Stimulated activated CD4-positive, alpha-beta T cell treated with anti-CD3 and anti-CD28 coated beads, TNF-alpha, amount 100 ng/mL, for 4 hours (primary cell): ENCODE results near the gene TPI1.
"Not testable (repeated sequence)": the region's sequence is repeated elsewhere in the genome, so short reads cannot be mapped to it uniquely, and the experiment has no call there.

ENCODE experiments used
- DNase-seq, 3 experiments: peaks; one replicate each; pipeline ENCODE4 v3.0.0-alpha.2; 2020; ENCODE audit warnings: low read depth in 3 of 3

TPI1 gene

DNA sequence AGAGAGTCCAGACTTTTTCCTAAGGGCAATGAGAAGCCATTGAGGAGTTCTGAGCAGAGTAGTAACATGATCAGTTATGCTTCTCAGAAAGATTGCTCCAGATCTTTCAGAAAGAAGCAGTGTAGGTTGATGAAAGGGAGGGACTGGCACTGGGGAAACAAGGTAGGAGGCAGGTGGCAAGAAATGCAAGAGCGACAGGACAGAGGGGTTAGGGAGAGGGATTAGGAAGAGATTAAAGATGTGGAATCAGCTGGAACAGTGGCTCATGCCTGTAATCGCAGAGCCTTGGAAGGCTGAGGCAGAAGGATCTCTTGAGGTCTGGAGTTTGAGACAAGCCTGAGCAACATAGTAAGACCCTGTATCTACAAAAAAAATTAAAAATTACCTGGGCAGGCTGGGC is 19.7 kb upstream of the TPI1 start:
- DNase-seq = no peak

DNA sequence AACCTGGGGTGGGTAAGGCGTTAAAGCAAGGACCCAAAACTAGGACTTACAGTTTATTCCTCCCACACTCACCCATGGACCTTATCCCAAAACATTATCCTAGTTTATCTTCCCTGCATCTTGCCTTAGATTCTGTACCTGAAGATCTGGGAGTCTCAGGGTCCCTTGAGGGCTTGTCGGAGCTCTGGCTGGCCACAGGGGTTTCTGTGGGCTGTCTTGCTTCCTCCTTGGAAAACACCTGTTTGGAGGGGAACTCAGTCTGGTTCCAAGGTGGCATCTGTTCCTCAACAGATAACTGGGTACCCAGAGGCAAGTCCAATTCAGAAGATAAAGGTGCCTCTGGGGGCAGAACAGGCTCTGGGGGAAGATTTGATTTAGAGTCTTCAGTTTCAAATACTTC is 17.9 kb upstream of the TPI1 start:
- no peak for DNase-seq

GRCh38 chr12:6849976-6850560 is 17.3 kb upstream of the TPI1 start:
- no peak for DNase-seq

GRCh38 chr12:6850796-6851152 is 16.6 kb upstream of the TPI1 start:
- DNase-seq = no peak

DNA sequence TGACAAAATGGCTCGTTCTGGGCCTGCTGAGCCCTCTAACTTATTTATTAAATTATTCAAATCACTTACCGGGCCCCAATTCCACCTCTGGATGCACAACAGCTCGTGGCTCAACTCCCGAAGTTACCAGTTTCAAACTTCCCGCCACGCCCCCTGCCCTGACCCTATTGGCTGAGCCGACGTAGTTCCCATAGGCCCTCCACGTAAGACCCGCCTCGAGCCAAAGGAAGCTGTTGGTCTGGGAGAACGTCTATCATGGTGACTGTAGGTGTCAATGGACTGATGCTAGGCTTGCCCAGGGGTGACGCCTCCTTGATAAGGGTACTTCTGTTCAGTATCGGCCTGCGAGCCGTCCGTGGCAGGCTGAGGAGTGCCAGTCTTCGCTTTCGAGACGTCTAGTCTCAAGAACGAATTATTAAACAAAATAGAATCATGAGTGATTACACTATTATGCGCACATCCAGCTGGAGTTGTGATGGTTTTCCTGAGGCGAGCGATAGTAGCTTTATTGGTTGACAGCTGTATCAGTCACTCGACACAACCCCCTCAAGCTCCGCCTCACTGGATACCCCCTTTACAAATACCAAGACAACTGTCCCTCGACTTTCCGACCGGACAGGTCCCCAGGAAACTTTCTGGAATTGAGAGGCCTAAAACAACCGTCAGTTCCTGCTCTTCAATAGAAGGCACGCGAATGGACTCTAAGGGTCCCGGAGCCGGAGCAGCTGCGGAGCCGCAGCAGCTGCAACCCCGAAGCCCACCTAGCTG is 16.0 kb upstream of the TPI1 start, which contains the start of gene CDCA3:
Gene CDCA3, minus strand, starts transcription at position 134 of the 768 bp plus-strand sequence. CDS start 334 bp downstream, outside the sequence.
- DNase-seq = peak; percentile 75 to 87 (median 79)

DNA sequence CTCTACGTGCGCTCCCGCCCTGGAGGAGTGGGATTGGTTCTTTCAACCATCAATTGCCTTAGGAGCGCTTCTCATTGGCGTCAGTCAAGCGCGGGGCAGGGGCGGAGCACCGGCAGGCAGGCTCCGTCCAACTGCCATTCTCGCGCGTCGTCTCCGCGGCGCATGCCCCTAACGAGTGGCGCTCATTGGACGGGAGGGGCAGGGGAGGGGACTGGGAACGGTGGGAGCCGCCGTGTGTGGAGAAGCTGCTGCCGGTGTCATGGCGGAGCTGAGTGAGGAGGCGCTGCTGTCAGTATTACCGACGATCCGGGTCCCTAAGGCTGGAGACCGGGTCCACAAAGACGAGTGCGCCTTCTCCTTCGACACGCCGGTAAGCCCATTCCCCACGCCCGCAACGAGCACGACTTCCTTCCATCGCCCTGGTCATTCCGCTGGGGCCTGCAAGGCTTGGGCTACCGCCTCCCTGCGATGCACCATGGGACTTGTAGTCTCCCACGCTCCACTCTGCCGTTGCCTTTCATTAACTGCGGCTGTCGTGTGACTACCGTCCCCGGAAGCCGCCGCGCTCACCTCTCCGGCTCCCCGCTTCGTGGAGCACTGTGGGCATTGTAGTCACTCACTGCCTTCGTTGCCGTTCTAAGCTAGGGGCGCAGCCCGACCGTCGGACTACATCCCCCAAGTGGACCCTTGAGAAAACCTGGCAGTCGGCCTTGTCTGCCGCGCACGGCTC is 15.2 kb upstream of the TPI1 start, which contains the start of gene USP5:
Gene USP5, plus strand, starts transcription at position 230 of the 730 bp plus-strand sequence. Its CDS starts 30 bp downstream, at position 260.
- peak; percentile 92 to 97 (median 95) for DNase-seq

DNA sequence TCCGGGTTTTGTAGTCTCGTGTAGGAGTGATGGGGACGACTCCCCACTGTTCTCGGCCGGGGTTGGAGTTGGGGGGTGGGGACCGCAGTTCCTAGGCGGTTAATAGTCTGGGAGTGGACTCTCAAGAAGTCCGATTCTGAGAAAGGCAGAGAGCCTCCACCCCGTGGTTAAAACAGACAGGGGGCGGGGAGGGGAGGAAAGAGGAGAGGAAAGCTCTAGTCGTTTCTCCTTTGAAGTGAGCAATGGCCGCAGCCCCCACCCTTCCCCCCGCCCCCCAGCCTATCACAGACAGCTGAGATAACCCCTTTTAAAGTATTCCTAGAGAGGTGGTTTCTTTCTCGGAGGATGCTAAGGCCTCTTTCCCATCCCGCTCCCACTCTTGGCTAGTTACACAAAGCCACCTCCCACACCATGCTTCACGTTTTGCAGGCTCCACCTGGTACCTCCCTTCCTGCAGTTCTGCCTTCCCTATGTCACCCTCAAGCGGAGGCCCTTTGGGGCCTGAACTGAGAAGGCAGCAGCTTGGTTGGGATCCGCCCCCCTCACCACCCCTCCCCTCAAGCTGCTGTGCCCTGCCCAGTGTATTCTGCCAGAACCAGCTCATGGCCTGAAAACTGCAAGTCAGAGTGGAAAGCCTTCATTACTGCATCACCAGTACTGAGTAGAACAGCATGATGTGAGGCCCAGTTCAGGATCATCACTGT is 14.5 kb upstream of the TPI1 start:
- peak; percentile 31 to 56 (median 33) for DNase-seq

DNA sequence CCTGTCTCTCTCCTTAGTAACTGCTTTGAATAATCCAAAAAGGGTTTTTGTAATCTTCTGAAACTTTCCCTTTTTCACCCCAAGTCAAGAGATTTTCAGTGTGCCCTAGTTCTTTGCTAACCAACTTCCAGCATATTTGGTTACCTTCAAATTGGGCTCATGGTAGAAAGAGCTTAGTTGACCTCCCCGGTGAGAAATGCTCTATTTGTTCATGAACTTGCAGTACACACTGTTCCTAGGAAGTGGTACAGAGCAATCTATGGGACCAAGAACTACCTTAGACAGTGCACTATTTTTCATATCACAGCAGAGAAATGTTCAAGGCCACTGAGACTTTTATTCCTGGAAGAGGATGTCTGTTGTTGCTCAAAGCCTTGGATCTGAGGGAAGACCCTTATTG is 13.7 kb upstream of the TPI1 start:
- DNase-seq = no peak

- no peak for DNase-seq
Measured at GRCh38 chr12:6854036-6854435, 13.3 kb upstream of the TPI1 start.

- no peak for DNase-seq
Measured at GRCh38 chr12:6855322-6855721, 12.0 kb upstream of the TPI1 start.

- no peak for DNase-seq
Measured at GRCh38 chr12:6858799-6859198, 8.5 kb upstream of the TPI1 start.

DNA sequence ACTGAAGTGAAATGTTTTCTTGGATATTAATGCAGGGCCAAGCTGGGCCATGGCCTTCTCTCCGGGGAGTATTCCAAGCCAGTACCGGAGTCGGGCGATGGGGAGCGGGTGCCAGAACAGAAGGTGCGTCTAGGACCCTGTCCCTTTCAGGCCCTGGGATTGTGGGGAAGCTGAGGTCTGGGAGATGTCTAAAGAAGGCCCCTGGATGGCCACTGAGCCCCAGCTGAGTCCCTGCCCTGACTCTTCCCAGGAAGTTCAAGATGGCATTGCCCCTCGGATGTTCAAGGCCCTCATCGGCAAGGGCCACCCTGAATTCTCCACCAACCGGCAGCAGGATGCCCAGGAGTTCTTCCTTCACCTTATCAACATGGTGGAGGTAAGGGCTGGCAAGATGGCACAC is 7.2 kb upstream of the TPI1 start:
- no peak for DNase-seq

DNA sequence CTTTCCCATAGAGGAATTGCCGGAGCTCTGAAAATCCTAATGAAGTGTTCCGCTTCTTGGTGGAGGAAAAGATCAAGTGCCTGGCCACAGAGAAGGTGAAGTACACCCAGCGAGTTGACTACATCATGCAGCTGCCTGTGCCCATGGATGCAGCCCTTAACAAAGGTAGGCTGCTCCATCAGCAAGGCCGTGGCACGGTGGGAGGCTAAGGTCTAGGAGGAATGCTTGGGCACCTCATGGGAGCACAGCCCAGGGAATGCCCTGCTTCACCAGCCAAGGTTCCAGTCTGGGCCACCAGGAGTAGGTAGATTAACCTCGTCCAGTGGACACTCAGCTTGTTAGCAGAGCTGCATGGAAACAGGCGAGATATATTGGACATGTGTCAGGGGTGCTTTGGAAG is 6.4 kb upstream of the TPI1 start:
- no peak for DNase-seq

DNA sequence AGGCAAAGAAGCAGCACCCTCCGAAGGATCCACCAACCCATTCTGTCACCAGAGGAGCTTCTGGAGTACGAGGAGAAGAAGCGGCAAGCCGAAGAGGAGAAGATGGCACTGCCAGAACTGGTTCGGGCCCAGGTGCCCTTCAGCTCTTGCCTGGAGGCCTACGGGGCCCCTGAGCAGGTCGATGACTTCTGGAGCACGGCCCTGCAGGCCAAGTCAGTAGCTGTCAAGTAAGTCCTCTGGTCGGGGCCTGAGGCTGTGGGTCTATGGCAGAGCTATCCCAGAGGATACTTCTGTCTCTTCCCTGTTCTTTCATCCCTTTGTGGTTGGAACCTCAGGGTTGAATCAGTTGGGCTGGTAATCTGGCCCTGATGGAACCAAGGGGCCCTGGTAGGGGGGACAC is 5.9 kb upstream of the TPI1 start:
- DNase-seq = no peak

GRCh38 chr12:6863033-6863432 is 4.3 kb upstream of the TPI1 start:
- no peak for DNase-seq

DNA sequence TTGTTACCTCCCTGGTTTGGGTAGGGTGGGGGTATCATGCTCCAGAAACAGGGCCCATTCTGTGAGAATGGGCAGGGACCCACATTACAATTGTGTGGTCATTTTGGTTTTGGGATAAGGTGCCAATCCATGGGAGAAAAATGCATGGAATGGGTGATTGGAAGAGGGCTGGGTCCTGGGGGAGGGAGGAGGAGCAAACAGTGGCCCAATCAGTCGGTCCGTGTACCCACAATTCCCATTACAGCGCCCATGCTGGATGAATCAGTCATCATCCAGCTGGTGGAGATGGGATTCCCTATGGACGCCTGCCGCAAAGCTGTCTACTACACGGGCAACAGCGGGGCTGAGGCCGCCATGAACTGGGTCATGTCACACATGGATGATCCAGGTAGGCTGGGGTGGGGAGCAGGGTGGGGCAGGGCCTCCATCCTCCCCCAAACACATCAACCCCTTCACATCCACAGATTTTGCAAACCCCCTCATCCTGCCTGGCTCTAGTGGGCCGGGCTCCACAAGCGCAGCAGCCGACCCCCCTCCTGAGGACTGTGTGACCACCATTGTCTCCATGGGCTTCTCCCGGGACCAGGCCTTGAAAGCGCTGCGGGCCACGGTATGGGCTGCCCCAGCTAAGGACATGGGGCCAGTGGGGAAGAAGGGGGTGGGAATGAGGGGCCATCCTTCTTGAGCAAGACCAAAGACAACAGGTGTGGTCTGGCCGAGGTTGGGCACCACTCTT is 3.6 kb upstream of the TPI1 start:
- DNase-seq = no peak

DNA sequence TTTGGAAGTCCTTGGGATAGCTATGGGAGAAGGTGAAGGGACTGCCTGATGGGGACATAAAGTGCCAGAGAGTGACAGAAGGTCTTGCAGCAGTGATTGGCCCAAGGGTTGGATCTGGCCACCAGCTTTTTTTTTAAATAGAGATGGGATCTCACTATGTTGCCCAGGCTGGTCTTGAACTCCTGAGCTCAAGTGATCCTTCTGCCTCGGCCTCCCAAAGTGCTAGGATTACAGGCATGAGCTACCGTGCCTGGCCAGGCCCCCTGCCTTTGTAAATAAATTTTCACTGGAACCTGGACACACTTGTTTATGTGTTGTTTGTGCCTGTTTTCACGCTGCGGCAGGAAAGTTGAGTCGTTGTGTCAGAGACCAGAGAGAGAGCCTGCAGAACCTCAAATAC is 2.0 kb upstream of the TPI1 start:
- DNase-seq = not testable (repeated sequence)

- DNase-seq = no peak
Measured at GRCh38 chr12:6866163-6866919, 990 bp upstream of the TPI1 start.

GRCh38 chr12:6866920-6867412 is 365 bp upstream of the TPI1 start:
- no peak for DNase-seq

DNA sequence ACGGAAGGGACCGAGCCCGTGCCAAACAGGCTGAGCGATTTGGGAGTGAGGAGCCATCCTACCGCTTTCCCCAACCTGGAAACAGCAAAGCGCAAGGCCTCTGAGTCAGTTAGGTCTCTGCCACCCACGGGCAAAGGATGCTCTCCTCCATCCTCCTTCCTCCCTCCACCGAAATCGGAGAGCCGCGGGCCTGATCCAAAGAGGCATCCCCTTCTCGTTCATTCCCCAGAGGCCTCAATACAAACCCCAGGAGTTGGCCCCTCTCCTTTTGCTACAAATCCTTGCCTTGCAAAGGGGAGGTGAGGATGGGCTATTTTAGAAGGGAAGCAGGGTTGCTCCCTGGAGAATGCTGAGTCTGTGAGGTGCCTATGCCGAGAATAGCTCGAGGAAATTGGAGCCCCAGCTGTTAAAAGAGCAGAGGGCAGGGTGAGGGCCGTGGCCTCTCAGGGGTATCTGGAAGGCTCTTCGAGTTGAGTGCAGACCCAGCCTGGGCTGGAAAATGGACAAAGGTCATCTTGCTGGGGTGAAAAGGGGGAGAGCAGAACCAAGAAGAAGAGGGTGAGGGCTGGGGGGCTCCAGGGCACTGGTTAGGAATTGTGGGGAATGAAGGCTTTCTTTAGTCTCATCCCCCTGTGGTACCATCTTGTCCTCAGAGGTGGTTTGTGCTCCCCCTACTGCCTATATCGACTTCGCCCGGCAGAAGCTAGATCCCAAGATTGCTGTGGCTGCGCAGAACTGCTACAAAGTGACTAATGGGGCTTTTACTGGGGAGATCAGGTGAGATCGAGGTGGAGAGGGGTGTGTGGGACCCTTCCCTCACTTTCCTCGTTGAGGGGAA is 1.1 kb downstream of the TPI1 start:
- DNase-seq = no peak
